Left renal pelvis (tissue), 4 donors: ENCODE results near the gene CAPN11. TPM values are rescaled to one million over a fixed set of nuclear protein-coding genes. Genes with fewer than 3 reads are reported as not detected.
A peak's percentile ranks its signal among the peaks of the same experiment; 100 is the strongest.

Experiments
- DNase-seq, 4 donors: peaks; one replicate each; pipeline ENCODE4 v3.0.0-alpha.2; 2013; ENCODE audit warnings: low read depth in 4 of 4, low spot score in 3 of 4
- polyA plus RNA-seq, 4 donors: library from polyadenylated mRNA; unstranded; fragments of 120-200 nt; gene quantifications; one replicate each; pipeline ENCODE4 v1.2.1, GENCODE V29; 2013; ENCODE audit not compliant: insufficient read length in 4 of 4

The CAPN11 gene
- polyA plus RNA-seq, 4 donors, result 0.07 to 0.37 (median 0.08) TPM; not detected in 1

DNA sequence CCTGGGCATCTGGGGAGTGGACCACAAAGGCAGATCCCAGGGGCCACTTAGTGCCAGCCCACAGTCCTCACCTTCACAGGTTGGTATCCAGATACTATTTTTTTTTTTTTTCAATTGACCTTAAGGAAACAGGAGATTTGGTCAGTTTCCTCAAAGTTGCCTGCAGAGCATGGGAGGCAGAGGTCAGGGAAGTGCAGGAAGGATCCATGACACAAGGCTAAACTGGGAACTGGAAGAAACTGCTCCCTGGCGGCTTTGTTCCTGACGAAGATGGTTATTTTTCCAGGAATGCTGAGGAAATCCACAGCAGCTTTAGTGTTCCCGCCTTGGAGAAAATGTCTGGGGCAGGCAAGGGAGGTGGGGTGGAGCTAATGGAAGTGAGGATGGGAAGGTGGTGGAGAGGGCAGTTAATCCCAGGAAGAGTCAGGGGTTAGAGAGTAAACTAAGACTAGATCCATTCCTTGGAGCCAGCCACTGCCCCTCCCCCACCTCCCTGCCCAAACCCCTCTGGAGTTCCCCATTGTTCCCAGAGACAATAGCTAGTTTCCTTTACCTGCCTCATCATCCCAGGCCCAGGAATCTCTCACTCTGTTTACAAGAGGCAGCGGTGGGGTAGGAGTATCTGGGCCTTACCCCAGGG is 43.8 kb downstream of the CAPN11 start:
- no peak for DNase-seq

DNA sequence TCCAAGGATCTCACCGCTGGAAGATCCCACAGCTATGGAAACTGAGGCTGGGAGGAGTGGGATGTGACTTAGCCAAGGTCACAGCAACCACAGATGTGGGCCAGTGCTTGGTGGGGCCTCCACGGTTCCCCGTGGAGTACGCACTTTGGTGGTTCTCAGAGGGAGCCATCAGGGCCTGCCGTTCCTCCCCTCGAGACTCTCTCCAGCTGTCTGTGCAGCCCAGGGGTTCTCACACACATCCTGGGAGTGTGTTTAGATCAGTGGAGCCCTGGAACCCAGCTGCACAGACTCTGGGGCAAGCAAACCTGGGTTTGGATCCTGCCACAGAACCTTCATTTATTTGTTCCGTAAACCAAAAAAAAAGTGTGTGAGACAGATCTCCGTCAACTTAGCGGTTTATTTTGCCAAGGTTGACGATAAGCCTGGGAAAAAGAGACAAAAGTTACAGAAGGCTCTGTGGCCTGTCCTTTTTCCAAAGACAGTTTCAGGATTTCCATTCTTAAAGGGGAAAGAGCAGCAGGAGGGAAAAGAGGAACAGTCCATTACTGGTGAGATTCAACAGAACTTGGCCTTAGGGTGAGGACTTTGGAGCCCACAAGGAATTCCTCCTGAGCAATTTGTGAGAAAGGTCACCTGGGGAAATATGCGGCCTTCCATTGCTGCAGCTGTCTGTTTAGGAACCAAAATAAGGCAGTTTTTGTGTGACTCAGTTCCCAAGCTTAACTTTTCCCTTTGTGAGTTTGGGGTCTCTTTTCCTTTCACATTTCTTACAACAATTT is 44.5 kb downstream of the CAPN11 start:
- no peak for DNase-seq

DNA sequence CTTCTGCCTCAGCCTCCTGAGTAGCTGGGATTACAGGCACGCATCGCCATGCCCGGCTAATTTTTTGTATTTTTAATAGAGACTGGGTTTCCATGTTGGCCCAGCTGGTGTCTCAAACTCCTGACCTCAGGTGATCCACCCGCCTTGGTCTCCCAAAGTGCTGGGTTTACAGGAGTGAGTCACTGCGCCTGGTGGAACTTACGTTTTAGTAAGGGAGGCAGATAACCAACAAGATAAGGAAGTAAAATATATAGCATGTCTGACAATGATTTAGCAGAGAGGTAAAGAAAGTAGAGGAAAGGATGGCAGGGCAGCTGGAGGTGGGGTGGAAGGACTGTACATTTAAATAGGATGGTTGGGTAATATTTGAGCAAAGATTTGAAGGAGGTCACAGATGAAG is 45.3 kb downstream of the CAPN11 start:
- DNase-seq, result no peak

DNA sequence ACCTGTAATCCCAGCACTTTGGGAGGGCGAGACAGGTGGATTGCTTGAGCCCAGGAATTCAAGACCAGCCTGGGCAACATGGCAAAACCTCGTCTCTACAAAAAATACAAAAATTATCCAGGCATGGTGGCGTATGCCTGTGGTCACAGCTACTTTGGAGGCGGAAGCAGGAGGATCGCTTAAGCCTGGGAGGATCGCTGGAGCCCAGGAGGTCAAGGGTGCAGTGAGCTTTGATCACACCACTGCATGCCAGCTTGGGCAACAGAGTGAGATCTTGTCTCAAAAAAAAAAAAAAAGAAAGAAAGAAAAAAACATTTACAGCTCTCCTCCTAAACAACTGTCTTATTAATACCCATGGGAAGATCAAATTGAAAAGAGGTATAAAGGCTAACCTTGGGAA is 49.3 kb downstream of the CAPN11 start:
- no peak for DNase-seq

DNA sequence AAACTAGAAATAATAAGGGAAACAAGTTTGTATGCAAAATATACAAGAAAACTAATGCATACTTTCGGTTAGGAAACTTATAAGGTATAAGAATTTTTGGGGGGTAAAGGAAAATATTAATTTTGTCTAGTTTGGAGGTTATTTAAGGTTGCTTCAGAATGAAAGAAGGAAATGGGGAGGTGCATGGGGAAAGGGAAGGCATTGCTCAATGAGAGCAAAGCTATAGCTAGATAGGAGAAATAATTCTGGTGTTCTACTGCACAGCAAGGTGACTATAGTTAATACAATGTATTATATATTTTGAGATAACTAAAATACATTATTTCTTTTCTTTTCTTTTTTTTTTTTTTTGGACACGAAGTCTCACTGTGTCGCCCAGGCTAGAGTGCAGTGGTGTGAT is 52.7 kb downstream of the CAPN11 start:
- no peak for DNase-seq

GRCh38 chr6:44214307-44214706 is 55.7 kb downstream of the CAPN11 start:
- DNase-seq, result no peak

DNA sequence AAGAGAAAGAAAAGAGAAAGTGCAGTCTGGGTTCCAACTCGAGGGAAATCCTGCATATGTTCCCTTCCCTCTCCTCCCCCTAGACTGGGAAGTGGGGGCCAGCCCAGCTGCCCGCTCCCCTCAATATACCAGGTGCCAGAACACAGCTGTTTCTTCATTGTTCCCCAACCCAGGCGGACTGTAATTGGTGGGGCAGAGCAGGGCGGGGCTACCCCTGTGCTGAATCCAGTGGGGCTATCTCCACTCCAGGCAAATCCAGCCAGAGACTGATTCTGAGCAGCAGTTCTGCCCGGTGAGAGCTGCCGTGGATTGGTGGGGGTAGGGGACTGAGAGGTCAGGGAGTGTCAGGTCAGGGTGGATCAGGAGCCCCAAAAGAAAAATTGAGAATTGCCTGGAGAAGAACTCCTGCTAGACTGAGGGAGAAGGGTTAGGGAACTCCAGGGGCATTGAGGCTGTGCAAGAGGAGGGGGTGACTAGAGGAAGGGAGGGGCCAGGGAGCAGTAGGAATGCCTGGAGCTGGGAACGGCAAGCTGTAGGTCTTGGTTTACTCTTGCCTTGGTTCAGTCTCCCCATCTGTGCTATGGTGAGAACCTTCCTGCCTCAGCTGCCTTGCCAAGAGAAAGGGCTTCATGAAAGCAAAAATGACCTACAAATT is 58.2 kb downstream of the CAPN11 start, which contains the start of gene MYMX:
Gene MYMX (plus strand): TSS at position 250 of the 655 bp plus-strand sequence. CDS start 546 bp downstream, outside the sequence.
- DNase-seq, result no peak

DNA sequence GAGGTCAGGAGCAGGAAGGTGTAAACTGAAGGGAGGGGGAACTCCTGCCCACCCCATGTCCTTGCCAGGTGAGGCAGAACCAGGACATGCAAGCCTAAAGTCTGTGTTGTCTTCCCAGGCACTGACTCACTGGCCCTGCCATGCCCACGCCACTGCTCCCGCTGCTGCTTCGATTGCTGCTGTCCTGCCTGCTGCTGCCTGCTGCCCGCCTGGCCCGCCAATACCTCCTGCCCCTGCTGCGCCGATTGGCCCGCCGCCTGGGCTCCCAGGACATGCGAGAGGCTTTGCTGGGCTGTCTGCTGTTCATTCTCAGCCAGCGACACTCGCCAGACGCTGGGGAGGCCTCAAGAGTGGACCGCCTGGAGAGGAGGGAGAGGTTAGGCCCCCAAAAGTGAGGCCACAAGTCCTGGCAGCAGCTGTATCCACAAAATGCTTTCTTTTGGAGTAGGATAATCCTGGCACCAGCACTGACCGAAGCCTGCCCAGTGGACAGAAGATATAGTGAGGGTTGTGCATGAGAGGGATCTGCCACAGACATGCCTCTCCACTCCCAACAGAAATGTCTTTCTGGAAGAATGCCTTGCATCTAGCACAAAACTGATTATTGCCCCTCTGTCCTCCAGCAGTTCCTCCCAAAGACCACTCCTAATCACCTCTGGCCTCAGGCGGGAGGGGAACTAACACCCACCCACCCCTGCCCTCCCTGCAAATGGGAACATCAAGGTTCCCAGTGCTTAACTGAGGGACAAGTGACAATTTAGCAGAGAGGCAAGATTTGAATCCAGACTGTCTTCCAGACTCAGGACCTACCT is 58.9 kb downstream of the CAPN11 start:
- no peak for DNase-seq

GRCh38 chr6:44219053-44219814 is 60.6 kb downstream of the CAPN11 start:
- peak in 1 of 4 donors; percentile 81 for DNase-seq

DNA sequence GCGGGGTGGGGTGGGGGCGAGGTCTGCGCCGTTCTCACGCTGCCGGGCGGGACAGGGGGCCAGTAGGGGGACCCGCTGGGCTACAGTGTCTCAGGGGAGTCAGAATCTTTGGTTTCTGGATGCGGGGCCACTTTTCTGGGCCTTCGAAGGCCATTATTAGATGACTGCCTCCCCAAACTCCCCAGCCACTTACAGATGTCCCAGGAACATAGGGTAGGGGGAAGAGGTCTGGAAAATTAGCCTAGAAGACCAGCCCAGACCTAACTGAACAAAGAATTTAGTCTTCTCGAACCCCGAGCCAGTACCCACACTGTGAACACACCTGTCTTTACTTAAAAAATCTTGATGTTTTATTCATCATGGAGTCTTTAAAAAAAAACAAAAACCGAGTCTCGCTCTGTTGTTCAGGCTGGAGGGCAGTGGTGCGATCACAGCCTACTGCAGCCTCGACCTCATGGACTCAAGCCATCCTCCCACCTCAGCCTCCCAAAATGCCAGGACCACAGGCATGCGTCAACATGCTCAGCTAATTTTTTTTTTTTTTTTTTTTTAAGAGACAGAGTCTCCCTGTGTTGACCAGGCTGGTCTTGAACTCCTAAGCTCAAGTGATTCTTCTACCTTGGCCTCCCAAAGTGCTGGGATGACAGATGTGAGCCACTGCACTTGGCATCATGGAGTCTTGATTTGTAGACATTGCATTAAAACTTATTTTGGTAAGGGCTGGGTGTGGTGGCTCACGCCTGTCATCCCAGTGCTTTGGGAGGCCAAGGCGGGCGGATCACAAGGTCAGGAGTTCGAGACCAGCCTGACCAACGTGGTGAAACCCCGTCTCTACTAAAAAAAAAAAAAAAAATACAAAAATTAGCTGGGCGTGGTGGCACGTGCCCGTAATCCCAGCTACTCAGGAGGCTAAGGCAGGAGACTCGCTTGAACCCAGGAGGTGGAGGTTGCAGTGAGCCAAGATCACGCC is 61.5 kb downstream of the CAPN11 start:
- DNase-seq, result no peak

DNA sequence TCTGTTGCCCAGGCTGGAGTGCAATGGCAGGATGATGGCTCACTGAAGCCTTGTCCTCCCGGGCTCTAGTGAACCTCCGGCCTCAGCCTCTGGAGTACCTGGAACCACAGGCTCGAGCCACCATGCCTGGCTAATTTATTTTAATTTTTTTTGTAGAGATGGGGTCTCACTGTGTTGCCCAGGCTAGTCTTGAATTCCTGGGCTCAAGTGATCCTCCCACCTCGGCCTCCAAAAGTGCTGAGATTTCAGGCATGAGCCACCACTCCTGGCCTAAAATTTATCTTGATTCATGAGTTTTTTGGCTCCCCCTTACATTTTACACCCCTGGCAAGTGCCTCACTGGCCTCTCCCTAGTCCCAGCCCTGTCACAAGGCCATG is 62.3 kb downstream of the CAPN11 start:
- no peak for DNase-seq

- DNase-seq, result no peak
Observed at GRCh38 chr6:44221291-44221960, 62.8 kb downstream of the CAPN11 start.

DNA sequence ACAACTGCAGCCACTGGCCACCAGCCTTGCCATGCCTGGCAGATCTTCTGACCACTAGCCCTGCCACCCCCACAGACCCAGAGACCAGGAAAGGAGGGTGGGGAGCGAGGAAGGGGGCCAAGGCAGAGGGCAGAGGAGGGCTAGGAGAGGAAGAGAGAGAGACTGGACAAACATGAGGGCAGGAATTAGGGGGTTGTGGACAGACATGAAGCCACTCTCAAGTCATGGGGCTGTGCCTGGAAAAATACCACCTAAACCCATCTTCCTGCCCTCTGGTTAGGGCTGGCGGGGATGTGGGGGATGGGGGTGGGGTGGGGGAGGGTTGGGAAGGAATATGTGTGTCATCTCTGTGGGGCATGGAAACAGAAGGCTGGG is 63.3 kb downstream of the CAPN11 start:
- no peak for DNase-seq

- no peak for DNase-seq
Observed at GRCh38 chr6:44222486-44223318, 64.1 kb downstream of the CAPN11 start.

GRCh38 chr6:44223319-44224028 is 64.9 kb downstream of the CAPN11 start, which contains the start of gene SLC29A1:
SLC29A1 (plus strand) TSS chr6:44223595; CDS start chr6:44227314, 3,719 bp downstream.
- no peak for DNase-seq

- no peak for DNase-seq
Observed at GRCh38 chr6:44224029-44224964, 65.7 kb downstream of the CAPN11 start.
